Activated T-helper 1 cell treated with anti-CD3 and anti-CD28 coated beads, Interleukin-12 subunit alpha, Interleukin-12 subunit beta, Interleukin-2, Interleukin-4 antibody, amounts not matched to agents 30 ng/mL and 10 ng/mL and 1 ng/mL, durations not matched to agents 14 hours and 24 hours and 36 hours (primary cell): Measurements from ENCODE around the gene ADD1. TPM values are rescaled to one million over a fixed set of nuclear protein-coding genes. Genes with fewer than 3 reads are reported as not detected.
A peak's percentile ranks its signal among the peaks of the same experiment; 100 is the strongest.

Experiments used
- DNase-seq: peaks from one replicate; pipeline ENCODE4 v3.0.0; 2021; ENCODE audit warnings: low spot score
- H3K27ac Mint-ChIP-seq: one replicate; pipeline ENCODE4 v1.8.0; 2021; ENCODE audit warnings: mild to moderate bottlenecking, mixed read lengths
- H3K27me3 Mint-ChIP-seq: one replicate; pipeline ENCODE4 v1.8.0; 2022; ENCODE audit warnings: mild to moderate bottlenecking, moderate library complexity, mixed read lengths; ENCODE audit not compliant: insufficient read depth
- H3K36me3 Mint-ChIP-seq: one replicate; pipeline ENCODE4 v1.8.0; 2021; ENCODE audit warnings: low read depth, mixed read lengths
- H3K4me1 Mint-ChIP-seq: one replicate; pipeline ENCODE4 v1.8.0; 2021; ENCODE audit warnings: low read depth, mixed read lengths
- H3K4me3 Mint-ChIP-seq: one replicate; pipeline ENCODE4 v1.8.0; 2021; ENCODE audit warnings: mild to moderate bottlenecking, moderate library complexity, mixed read lengths
- H3K9me3 Mint-ChIP-seq: one replicate; pipeline ENCODE4 v1.8.0; 2021; ENCODE audit warnings: mixed read lengths
- intact Hi-C: fragments of 100-400 bp; cut with micrococcal nuclease; formaldehyde crosslinking; loops from one replicate; pipeline ENCODE4 v1.15.1; 2024
- total RNA-seq: library from RNA; stranded (reverse); gene quantifications from 2 replicates; pipeline ENCODE4 v1.2.3, GENCODE V29; 2022

The ADD1 gene
- total RNA-seq, 1 donor from 2014 or later: 200 TPM

GRCh38 chr4:2830632-2831610 lies 12.7 kb upstream of the ADD1 start:
- DNase-seq: no peak
- intact Hi-C loops: no loop called here
- peaks cover 23% of the 10 kb centered on the region for H3K36me3 Mint-ChIP-seq
- H3K4me3 Mint-ChIP-seq: no peak overlapping the region
- H3K9me3 Mint-ChIP-seq: no peaks in the 10 kb centered on the region
- no peaks in the 10 kb centered on the region for H3K27me3 Mint-ChIP-seq
- no peak overlapping the region for H3K27ac Mint-ChIP-seq
- peaks cover 12% of the 10 kb centered on the region for H3K4me1 Mint-ChIP-seq

DNA sequence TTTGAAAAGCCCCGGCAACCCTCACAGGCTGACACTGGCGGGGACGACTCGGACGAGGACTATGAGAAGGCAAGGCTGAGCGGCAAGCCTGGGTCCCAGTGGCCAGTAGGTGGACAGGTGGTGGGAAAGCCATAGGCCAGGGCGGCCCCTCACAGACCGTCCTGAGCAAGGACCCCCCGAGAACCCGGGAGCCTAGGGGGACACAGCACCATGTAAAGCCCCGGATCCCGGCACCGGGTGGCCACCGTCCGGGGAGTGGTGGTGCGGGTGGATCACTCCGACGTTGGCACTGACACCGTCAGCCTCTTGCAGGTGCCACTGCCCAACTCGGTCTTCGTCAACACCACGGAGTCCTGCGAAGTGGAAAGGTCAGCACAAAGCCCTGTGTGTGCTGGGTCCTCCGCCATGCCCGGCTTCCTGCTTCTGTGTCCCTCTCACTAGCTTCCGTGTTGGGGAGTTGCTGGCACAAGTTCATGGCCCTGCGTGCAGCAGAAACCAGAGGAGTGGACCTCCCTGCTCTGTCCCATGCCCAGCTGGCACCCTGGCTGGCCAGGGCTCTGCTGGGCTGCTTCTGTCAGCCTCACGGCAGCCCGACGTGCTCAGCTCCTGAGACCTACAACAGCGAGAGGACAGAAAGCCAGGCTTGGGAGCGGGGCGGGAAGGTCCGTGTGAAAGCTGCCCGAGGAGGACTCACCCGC lies 11.9 kb upstream of the ADD1 start:
- intact Hi-C loops: no loop called here

DNA sequence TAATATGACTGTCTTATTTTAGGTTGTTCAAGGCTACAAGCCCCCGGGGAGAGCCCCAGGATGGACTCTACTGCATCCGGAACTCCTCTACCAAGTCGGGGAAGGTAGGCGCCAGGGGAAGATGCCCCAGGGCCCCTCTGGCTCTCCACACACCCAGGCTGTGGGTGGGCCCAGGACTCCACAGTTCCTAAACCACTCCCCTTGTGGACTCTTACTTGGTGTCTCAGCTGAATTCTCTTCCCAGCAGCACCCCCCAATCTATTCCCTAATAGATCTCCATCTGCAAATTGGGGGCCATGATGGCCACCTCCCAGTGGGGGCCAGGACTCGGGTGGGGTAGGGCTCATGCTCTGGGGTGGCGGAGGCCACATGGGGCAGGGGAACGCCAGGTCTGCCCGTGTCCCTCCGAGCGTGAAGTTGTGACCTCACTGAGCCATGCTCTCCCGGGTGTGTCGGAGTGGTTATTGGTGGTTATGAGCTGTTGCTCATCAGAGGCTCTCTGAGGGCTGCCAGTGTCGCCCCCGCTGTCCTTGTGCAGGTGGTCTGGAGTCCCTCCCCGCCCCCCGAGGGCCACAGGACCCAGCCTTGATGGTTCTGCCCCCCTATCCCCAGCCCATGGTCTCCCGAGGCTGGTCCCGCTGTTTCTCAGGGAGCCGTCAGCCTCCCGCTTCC lies 11.2 kb upstream of the ADD1 start:
- Mint-ChIP-seq H3K4me3 (no peak overlapping the region), H3K9me3 (no peaks in the 10 kb centered on the region), H3K27me3 (no peaks in the 10 kb centered on the region), H3K36me3 (peaks cover 16% of the 10 kb centered on the region), H3K4me1 (peaks cover 14% of the 10 kb centered on the region), H3K27ac (peak overlapping the region; percentile 44)
- DNase-seq: no peak
- intact Hi-C loops: no loop called here

More for the DNA sequence above, 11.9 kb upstream of the ADD1 start:
- no peak for DNase-seq
- H3K4me1 Mint-ChIP-seq: peaks cover 12% of the 10 kb centered on the region
- H3K27me3 Mint-ChIP-seq: no peaks in the 10 kb centered on the region
- no peak overlapping the region for H3K27ac Mint-ChIP-seq
- peaks cover 17% of the 10 kb centered on the region for H3K36me3 Mint-ChIP-seq
- H3K4me3 Mint-ChIP-seq: no peak overlapping the region
- no peaks in the 10 kb centered on the region for H3K9me3 Mint-ChIP-seq

- Mint-ChIP-seq H3K36me3 (peaks cover 15% of the 10 kb centered on the region), H3K4me3 (no peak overlapping the region), H3K9me3 (no peaks in the 10 kb centered on the region), H3K27me3 (no peaks in the 10 kb centered on the region), H3K27ac (peak overlapping the region; percentile 44), H3K4me1 (peaks cover 20% of the 10 kb centered on the region)
- intact Hi-C loops: no loop called here
- DNase-seq: no peak
Measured at GRCh38 chr4:2832981-2833670, 10.5 kb upstream of the ADD1 start.

GRCh38 chr4:2833671-2834000 lies 10.0 kb upstream of the ADD1 start:
- intact Hi-C loops: no loop called here
- Mint-ChIP-seq H3K4me1 (peaks cover 25% of the 10 kb centered on the region), H3K36me3 (peaks cover 12% of the 10 kb centered on the region), H3K9me3 (no peaks in the 10 kb centered on the region), H3K4me3 (no peak overlapping the region), H3K27ac (no peak overlapping the region), H3K27me3 (no peaks in the 10 kb centered on the region)
- no peak for DNase-seq

DNA sequence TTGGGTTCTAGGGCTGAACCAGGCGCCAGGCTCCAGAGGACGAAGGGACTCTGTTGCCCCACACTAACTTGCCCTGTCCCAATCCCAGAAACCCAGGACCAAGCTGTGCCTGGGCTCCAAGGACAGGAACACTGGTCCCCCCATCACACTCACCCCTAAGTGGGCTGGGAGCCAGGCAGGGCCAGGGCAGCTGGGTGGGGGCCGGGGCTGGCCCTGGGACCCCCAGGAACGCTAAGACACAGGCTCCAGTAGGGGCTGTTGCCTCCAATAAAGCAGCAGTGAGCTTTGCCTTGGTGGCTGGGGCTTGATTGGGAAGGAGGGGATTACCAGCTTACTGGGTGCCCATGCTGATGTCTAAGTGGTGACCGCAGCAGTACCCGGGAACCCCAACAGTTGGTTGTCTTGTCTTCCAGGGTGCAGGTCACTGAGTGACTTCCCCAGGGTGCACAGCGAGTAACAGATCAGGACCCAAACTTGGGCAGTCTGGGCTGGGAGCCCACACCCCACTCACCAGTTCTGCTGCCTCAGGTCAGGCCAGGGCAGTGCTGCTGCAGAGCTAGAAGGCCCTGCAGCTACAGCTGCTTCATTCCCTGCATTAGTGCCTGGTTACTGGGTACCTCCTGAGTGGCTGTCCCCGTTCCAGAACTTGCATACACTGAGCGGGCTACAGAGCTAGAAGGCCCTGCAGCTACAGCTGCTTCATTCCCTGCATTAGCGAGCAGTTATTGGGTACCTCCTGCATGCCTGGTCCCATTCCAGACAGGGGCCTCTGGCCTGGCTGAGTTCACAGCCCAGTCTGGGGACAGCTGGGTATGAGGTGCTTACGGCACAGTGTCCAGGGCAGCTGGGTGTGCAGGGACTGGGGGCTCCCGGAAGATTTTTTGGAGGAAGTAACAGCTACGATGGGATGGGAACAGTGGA lies 9.4 kb upstream of the ADD1 start:
- H3K27ac Mint-ChIP-seq: peak overlapping the region; percentile 70
- peaks cover 29% of the 10 kb centered on the region for H3K4me1 Mint-ChIP-seq
- H3K36me3 Mint-ChIP-seq: peaks cover 8% of the 10 kb centered on the region

GRCh38 chr4:2835978-2836377 lies 7.7 kb upstream of the ADD1 start:
- Mint-ChIP-seq H3K27me3 (no peaks in the 10 kb centered on the region), H3K36me3 (peaks cover 13% of the 10 kb centered on the region), H3K27ac (no peak overlapping the region), H3K9me3 (peaks cover 5% of the 10 kb centered on the region), H3K4me1 (peaks cover 29% of the 10 kb centered on the region), H3K4me3 (no peak overlapping the region)
- DNase-seq: no peak
- intact Hi-C loops: no loop called here

More for the DNA sequence above, 9.4 kb upstream of the ADD1 start:
- Mint-ChIP-seq H3K4me3 (no peak overlapping the region), H3K9me3 (no peaks in the 10 kb centered on the region), H3K27me3 (no peaks in the 10 kb centered on the region)
- no peak for DNase-seq
- intact Hi-C loops: no loop called here

DNA sequence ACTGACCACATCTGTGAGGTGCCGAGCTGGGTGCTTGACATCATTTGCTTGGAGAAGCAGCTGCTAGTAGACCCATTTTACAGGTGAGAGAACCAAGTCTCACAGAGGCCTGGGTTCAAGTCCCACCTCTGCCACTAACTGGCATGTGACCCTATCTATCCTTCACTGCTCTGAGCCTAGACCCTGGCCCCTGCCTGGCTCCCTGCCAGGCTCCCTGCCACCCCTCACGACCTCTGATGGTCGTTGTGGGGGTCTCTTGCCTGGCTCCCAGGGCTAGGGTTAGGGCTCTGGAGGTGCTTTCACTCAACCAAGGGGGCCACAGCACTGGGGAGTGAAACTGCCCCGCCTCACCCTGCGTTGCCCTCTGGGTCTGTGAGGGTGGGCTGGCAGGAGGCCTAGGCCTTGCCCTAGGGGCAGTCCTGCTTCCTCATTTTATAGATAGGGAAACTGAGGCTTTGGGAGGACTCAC lies 7.2 kb upstream of the ADD1 start:
- no peak overlapping the region for H3K27ac Mint-ChIP-seq
- H3K36me3 Mint-ChIP-seq: peaks cover 16% of the 10 kb centered on the region
- H3K4me3 Mint-ChIP-seq: no peak overlapping the region
- no peaks in the 10 kb centered on the region for H3K27me3 Mint-ChIP-seq
- H3K4me1 Mint-ChIP-seq: peaks cover 29% of the 10 kb centered on the region
- peaks cover 7% of the 10 kb centered on the region for H3K9me3 Mint-ChIP-seq
- DNase-seq: no peak
- intact Hi-C loops: no loop called here

- H3K27me3 Mint-ChIP-seq: no peaks in the 10 kb centered on the region
- no peak for DNase-seq
- H3K4me3 Mint-ChIP-seq: peak overlapping the region; percentile 78
- H3K36me3 Mint-ChIP-seq: peaks cover 17% of the 10 kb centered on the region
- peak overlapping the region; percentile 84 for H3K27ac Mint-ChIP-seq
- H3K9me3 Mint-ChIP-seq: peaks cover 7% of the 10 kb centered on the region
- intact Hi-C loops: no loop called here
- peaks cover 35% of the 10 kb centered on the region for H3K4me1 Mint-ChIP-seq
Measured at GRCh38 chr4:2837110-2837903, 6.3 kb upstream of the ADD1 start.

GRCh38 chr4:2837904-2838496 lies 5.6 kb upstream of the ADD1 start:
- peak; percentile 65 for DNase-seq
- intact Hi-C loops: loop anchor here (1.0 kb wide), 2 partner anchors 26 to 74 kb away; no protein-coding TSS in a partner anchor
- H3K4me3 Mint-ChIP-seq: peak overlapping the region; percentile 78

DNA sequence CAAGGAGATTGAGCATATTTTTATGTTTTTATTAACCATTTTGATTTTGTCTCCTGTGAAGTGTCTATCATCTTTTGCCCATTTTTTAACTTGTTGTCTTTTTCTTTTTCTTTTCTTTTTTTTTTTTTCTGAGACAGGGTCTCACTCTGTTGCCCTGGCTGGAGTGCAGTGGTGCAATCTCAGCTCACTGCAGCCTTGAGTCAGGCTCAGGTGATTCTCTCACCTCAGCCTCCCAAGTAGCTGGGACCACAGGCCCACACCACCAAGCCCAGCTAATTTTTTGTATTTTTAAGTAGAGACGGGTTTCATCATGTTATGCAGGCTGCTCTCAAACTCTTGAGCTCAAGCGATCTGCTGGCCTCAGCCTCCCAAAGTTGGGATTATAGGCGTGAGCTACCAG lies 4.6 kb upstream of the ADD1 start:
- H3K4me3 Mint-ChIP-seq: peak overlapping the region; percentile 78
- peaks cover 42% of the 10 kb centered on the region for H3K4me1 Mint-ChIP-seq
- H3K27ac Mint-ChIP-seq: peak overlapping the region; percentile 84
- DNase-seq: no peak
- H3K27me3 Mint-ChIP-seq: no peaks in the 10 kb centered on the region
- H3K9me3 Mint-ChIP-seq: peaks cover 7% of the 10 kb centered on the region
- peaks cover 16% of the 10 kb centered on the region for H3K36me3 Mint-ChIP-seq
- intact Hi-C loops: no loop called here

More at GRCh38 chr4:2837904-2838496, 5.6 kb upstream of the ADD1 start:
- H3K27me3 Mint-ChIP-seq: no peaks in the 10 kb centered on the region
- peaks cover 20% of the 10 kb centered on the region for H3K36me3 Mint-ChIP-seq
- H3K4me1 Mint-ChIP-seq: peaks cover 42% of the 10 kb centered on the region
- H3K27ac Mint-ChIP-seq: peak overlapping the region; percentile 84
- peaks cover 7% of the 10 kb centered on the region for H3K9me3 Mint-ChIP-seq
